Nephron (organoid): Measurements from ENCODE around the gene LRCOL1.

Experiments used
- H3K27ac Mint-ChIP-seq, 3 experiments: 2 replicates each; pipeline ENCODE4 v1.8.0; 2020; ENCODE audit warnings: mixed read lengths in 3 of 3, mild to moderate bottlenecking in 2 of 3, moderate library complexity in 1 of 3
- H3K27me3 Mint-ChIP-seq: 2 replicates; pipeline ENCODE4 v1.8.0; 2021; ENCODE audit warnings: low read depth, mild to moderate bottlenecking, moderate library complexity, mixed read lengths
- H3K36me3 Mint-ChIP-seq: 2 replicates; pipeline ENCODE4 v1.8.0; 2020; ENCODE audit warnings: low read depth, mixed read lengths
- H3K4me1 Mint-ChIP-seq: 2 replicates; pipeline ENCODE4 v1.8.0; 2020; ENCODE audit warnings: mixed read lengths
- H3K4me3 Mint-ChIP-seq, 3 experiments: 2 replicates each; pipeline ENCODE4 v1.8.0; 2020; ENCODE audit warnings: mild to moderate bottlenecking in 3 of 3, mixed read lengths in 3 of 3, moderate library complexity in 2 of 3
- H3K9me3 Mint-ChIP-seq: 2 replicates; pipeline ENCODE4 v1.8.0; 2020; ENCODE audit warnings: mixed read lengths
- CTCF ChIP-seq, 3 experiments: fragments of 200-600 bp; sonication (generic); IDR thresholded peaks; one replicate each; pipeline ENCODE4 v1.5.0; 2021; ENCODE audit warnings: antibody characterized with exemption in 3 of 3; ENCODE audit not compliant: unreplicated experiment in 3 of 3

Gene LRCOL1

GRCh38 chr12:132591107-132591935 is 19.1 kb downstream of the LRCOL1 start:
- Mint-ChIP-seq H3K9me3 (peaks cover 4% of the 10 kb centered on the region), H3K27me3 (peaks cover 26% of the 10 kb centered on the region), H3K4me1 (peaks cover 7% of the 10 kb centered on the region), H3K4me3 (no peak overlapping the region), H3K27ac (no peak overlapping the region), H3K36me3 (no peaks in the 10 kb centered on the region)
- TF ChIP-seq CTCF (IDR thresholded peaks at IDR 0.05; ENCODE audit: unreplicated experiment in 3 of 3) = no peak

GRCh38 chr12:132588821-132589669 is 21.3 kb downstream of the LRCOL1 start:
- H3K9me3 Mint-ChIP-seq = peaks cover 4% of the 10 kb centered on the region
- H3K4me1 Mint-ChIP-seq = peaks cover 5% of the 10 kb centered on the region
- no peak for TF ChIP-seq CTCF (IDR thresholded peaks at IDR 0.05; ENCODE audit: unreplicated experiment in 3 of 3)

GRCh38 chr12:132588319-132588718 is 22.1 kb downstream of the LRCOL1 start:
- Mint-ChIP-seq H3K4me3 (no peak overlapping the region), H3K27me3 (peaks cover 33% of the 10 kb centered on the region), H3K4me1 (peaks cover 5% of the 10 kb centered on the region), H3K36me3 (peaks cover 3% of the 10 kb centered on the region), H3K9me3 (peaks cover 4% of the 10 kb centered on the region), H3K27ac (no peak overlapping the region)
- TF ChIP-seq CTCF (IDR thresholded peaks at IDR 0.05; ENCODE audit: unreplicated experiment in 3 of 3) = no peak

More at GRCh38 chr12:132588821-132589669, 21.3 kb downstream of the LRCOL1 start:
- Mint-ChIP-seq H3K27ac (no peak overlapping the region), H3K36me3 (no peaks in the 10 kb centered on the region), H3K27me3 (peaks cover 32% of the 10 kb centered on the region), H3K4me3 (no peak overlapping the region)

GRCh38 chr12:132587781-132588180 is 22.6 kb downstream of the LRCOL1 start:
- no peak overlapping the region for H3K4me3 Mint-ChIP-seq
- peaks cover 30% of the 10 kb centered on the region for H3K27me3 Mint-ChIP-seq
- H3K4me1 Mint-ChIP-seq = peaks cover 5% of the 10 kb centered on the region

GRCh38 chr12:132586929-132587328 is 23.5 kb downstream of the LRCOL1 start:
- Mint-ChIP-seq H3K4me3 (no peak overlapping the region), H3K36me3 (peaks cover 3% of the 10 kb centered on the region), H3K27me3 (peaks cover 33% of the 10 kb centered on the region), H3K4me1 (peaks cover 5% of the 10 kb centered on the region), H3K9me3 (no peaks in the 10 kb centered on the region), H3K27ac (no peak overlapping the region)
- TF ChIP-seq CTCF (IDR thresholded peaks at IDR 0.05; ENCODE audit: unreplicated experiment in 3 of 3) = no peak

More at GRCh38 chr12:132587781-132588180, 22.6 kb downstream of the LRCOL1 start:
- no peak overlapping the region for H3K27ac Mint-ChIP-seq
- peaks cover 3% of the 10 kb centered on the region for H3K36me3 Mint-ChIP-seq
- no peak for TF ChIP-seq CTCF (IDR thresholded peaks at IDR 0.05; ENCODE audit: unreplicated experiment in 3 of 3)
- peaks cover 2% of the 10 kb centered on the region for H3K9me3 Mint-ChIP-seq
